GM19397 (cell line): ENCODE results near the gene ITPKB.
"Not testable (repeated sequence)": the region's sequence is repeated elsewhere in the genome, so short reads cannot be mapped to it uniquely, and the experiment has no call there.

Experiments
- ATAC-seq: cut with Tn5 transposase; IDR thresholded peaks from one replicate; pipeline ENCODE4 v1.9.1; 2021; ENCODE audit warnings: mild to moderate bottlenecking, moderate library complexity; ENCODE audit not compliant: unreplicated experiment

Gene ITPKB

GRCh38 chr1:226761322-226761721 lies 22.2 kb upstream of the ITPKB start:
- no peak for ATAC-seq

- ATAC-seq, result no peak
Measured at GRCh38 chr1:226754793-226755533, 15.9 kb upstream of the ITPKB start.

GRCh38 chr1:226754097-226754496 lies 15.0 kb upstream of the ITPKB start:
- ATAC-seq, result no peak

- ATAC-seq, result no peak
Measured at GRCh38 chr1:226751703-226752102, 12.6 kb upstream of the ITPKB start.

- no peak for ATAC-seq
Measured at GRCh38 chr1:226751214-226751613, 12.1 kb upstream of the ITPKB start.

- no peak for ATAC-seq
Measured at GRCh38 chr1:226749467-226749866, 10.4 kb upstream of the ITPKB start.

- ATAC-seq, result no peak
Measured at GRCh38 chr1:226748306-226748705, 9.2 kb upstream of the ITPKB start.

GRCh38 chr1:226747519-226748263 lies 8.6 kb upstream of the ITPKB start:
- not testable (repeated sequence) for ATAC-seq

GRCh38 chr1:226743259-226743658 lies 4.2 kb upstream of the ITPKB start:
- ATAC-seq, result no peak

GRCh38 chr1:226741009-226741408 lies 1.9 kb upstream of the ITPKB start:
- no peak for ATAC-seq

- no peak for ATAC-seq
Measured at GRCh38 chr1:226739696-226740065, 599 bp upstream of the ITPKB start.

- peak; percentile 35 for ATAC-seq
Measured at GRCh38 chr1:226738421-226738994, 574 bp downstream of the ITPKB start.

- peak; percentile 25 for ATAC-seq
Measured at GRCh38 chr1:226737819-226738420, 1.2 kb downstream of the ITPKB start.

GRCh38 chr1:226736908-226737818 lies 1.9 kb downstream of the ITPKB start:
- peak; percentile 35 for ATAC-seq

- no peak for ATAC-seq
Measured at GRCh38 chr1:226736001-226736907, 2.8 kb downstream of the ITPKB start.

- ATAC-seq, result no peak
Measured at GRCh38 chr1:226735576-226735975, 3.5 kb downstream of the ITPKB start.

- no peak for ATAC-seq
Measured at GRCh38 chr1:226734611-226735153, 4.4 kb downstream of the ITPKB start.

- ATAC-seq, result no peak
Measured at GRCh38 chr1:226733876-226734275, 5.2 kb downstream of the ITPKB start.

GRCh38 chr1:226733304-226733703 lies 5.8 kb downstream of the ITPKB start:
- ATAC-seq, result no peak
